GM18909 (cell line): ENCODE measurements around the gene FKBP14.
A peak's percentile ranks its signal among the peaks of the same experiment; 100 is the strongest.

Experiments
- ATAC-seq: cut with Tn5 transposase; IDR thresholded peaks from one replicate; pipeline ENCODE4 v1.9.1; 2021; ENCODE audit warnings: mild to moderate bottlenecking; ENCODE audit not compliant: unreplicated experiment, poor library complexity

The FKBP14 gene

DNA sequence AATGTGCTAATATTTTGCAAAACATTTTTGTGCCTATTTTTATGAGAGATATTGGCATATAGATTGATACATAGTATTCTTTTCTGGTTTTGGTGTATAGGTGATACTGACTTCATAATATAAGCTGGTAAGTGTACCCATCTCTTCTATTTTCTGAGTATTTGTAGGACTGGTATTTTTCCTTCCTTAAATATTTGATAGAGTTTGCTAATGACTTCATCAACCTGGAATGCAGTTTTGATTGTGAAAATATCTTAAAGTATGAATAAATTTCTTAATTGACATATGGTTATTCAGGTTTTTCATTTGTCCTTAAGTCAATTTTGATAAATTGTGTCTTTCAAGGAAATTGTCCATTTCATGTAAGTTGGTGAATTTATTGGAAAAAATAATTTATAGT lies 30.9 kb downstream of the FKBP14 start:
- ATAC-seq, result no peak

DNA sequence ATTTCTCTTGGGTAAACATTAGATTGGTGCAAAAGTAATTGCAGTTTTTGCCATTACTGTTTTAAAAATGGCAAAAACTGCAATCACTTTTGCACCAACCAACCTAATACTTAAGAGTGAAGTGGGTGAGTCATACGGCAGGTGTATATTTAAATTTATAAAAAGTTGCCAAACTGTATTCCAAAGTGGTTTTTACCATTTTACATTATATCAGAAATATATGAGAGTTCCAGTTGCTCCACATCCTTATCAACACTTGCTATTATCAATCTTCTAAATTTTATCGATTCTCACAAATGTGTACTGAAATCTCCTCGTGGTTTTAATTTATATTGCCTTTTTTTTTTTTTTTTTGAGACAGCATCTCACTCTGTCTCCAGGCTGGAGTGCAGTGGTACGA lies 33.4 kb downstream of the FKBP14 start:
- no peak for ATAC-seq

DNA sequence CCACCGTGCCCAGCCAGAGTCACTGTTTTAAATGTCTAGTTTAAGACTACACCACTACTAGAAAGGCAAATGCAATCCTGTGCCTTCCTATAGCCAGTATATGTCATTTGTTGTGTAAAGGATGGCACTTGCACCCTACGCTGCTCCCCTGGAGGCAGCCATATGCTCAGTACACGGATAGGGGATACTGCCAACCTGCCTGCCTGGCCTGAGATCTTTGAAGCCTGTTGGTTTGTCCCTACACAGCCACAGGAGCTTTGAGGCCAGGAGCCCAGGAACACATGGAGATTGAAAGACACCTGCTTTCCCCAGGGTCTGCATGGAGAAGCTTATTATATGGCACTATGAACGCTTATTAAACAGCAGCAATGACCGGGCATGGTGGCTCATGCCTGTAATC lies 34.6 kb downstream of the FKBP14 start:
- ATAC-seq, result no peak

DNA sequence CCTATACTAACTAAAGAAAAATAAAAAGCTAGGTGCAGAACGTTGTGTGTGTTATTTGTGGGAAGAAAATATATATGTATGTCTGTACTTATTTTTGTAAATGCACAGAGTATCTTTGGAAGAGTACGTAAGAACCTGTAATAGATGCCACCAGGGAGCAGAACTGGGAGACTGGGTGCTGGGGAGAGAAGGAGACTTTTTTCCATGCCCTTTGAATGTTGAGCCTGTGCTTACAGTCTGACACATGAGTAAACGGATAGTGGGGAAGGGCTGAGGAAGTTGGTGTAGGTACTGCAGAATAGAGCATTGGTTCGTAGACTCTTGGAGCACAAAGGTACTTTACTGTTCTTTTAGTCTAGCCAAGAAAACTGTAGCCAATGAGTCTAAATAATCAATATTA lies 35.6 kb downstream of the FKBP14 start:
- no peak for ATAC-seq

DNA sequence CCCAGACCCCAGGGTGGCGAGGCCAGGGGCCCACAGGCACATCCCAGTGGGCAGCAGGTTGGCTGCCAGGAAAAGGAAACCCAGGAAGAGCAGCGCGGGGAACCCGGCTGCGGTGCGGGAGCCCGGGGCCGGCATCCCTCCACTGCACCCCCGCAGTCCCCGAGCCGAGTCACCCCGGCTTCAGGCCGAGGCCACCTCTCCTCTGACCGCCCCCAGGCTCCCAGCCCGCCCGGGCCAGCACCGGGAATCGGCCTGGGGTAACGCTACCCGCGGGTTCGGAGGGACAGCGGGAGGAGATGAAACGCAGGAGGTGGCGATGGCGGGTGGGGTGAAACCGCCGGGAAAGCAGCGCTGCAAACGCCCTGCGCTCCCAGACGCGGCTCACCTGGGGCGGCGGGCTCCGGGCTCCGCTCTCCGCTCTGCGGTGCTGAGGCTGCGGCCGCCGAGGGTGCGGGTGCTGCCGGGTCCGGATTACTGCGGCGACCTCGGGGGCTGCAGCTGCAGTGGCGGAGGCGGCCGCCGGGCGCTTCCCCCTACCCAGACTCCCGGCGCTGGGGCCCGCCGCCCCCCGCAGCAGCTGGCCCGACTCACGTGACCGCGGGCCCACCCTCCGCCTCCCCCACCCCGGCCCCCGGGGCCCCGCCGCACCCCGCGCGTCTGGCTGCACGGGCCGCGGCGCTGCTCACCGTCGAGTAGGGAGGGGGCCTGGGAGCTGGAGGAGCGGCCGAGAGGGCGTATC lies 37.1 kb downstream of the FKBP14 start, which contains the start of gene SCRN1:
Gene SCRN1 (minus strand): TSS at position 545 of the 739 bp plus-strand sequence. CDS start 20,734 bp downstream, outside the sequence.
- peak; percentile 39 for ATAC-seq

DNA sequence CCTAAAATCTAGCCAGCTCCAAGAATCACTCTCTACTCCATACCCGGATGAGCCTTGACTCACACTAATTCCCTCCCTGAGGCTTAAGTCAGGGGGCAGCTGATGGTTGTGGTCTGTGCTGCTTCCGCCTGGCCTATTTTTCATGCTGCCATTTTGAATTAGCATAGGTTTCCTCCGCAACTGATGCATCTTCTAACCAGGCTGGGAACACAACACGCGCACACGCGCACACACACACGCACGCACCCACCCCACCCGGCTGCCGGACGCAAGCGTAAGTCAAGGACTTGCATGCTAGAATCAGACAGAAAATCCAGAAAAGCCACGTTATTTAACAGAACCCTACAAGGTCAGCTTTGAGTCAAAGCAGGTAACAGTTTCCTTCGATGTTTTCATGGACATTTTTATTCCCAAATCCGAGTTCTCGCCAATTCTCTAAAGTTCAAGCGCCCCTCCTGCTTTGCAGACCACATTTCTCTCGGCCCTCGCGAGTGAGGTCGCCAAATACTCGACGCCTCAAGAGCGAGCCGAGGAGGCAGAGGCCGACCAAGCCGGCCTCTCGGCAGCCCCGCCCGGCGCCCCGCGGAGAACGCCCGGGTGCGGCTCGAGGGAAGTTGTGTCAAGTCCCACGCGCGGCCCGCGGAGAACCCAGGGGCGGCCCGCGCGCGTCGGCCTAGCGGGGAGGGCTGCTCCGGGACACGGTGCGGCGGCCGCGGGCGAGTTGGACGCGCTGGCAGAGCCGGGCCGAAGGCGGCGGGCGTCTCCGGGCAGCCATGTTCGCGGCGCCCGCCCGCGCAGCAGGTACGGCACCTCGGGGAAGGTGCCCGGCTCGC lies 37.9 kb downstream of the FKBP14 start:
- ATAC-seq, result peak; percentile 42

DNA sequence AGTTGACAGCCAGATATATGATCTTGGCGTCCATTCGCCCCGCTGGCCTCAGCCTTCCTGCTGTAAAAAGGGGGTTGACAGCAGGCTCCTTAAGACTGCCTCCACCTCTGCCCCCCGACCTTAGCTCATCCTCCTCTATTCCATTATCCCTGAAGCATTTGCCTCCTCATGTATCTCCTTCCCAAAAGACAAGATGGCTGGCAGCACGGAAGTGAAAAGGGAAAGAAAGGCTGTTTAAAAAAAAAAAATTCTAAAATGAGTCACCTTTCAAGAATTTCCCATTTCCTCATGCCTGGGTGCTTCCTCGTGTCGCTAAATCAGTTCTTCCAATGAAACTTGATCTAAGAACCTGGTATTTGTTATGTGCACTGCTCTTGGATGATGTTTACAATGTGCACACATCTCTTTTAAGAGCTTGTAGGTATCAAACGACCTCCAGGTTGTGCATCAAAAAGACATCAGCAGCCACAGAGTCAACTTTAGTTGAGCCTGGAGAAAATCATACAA lies 38.6 kb downstream of the FKBP14 start:
- ATAC-seq, result no peak

DNA sequence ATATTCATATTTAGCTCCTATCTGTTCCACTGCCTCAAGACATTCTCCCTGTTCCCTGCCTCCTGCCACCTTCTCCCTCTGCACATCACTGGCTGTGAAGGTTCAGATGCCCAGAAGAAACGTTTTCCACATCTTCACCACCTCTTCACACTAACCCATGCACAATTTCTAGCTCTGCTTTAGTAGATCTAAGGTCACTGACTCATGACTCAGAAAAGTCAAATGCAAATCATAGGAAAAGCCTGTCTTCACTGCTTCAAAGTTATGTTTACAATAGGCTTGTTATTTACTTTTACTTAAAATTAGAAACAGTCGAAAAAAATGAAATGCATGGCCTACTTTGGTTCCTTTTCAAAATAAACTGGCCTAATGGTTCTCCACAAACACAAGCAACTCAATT lies 39.4 kb downstream of the FKBP14 start:
- ATAC-seq, result no peak

DNA sequence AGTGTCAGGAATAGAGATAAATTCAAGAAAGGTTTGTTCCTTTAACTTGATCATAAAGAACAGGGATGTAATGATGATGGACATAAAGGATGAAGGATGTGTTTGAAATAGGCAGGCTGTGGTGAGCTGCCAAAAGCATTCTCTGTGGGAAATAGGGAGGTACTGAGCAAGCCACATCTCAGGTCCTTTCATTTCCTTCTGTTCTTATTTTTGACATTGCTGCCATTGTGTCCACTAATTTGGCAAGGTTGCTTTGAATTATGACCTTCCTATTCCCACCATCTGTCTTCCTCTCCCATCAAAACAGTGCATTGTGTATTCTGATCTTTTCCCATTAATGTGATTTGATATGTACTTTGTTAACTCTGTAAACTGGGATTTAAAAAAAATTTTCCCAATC lies 46.4 kb downstream of the FKBP14 start:
- no peak for ATAC-seq

DNA sequence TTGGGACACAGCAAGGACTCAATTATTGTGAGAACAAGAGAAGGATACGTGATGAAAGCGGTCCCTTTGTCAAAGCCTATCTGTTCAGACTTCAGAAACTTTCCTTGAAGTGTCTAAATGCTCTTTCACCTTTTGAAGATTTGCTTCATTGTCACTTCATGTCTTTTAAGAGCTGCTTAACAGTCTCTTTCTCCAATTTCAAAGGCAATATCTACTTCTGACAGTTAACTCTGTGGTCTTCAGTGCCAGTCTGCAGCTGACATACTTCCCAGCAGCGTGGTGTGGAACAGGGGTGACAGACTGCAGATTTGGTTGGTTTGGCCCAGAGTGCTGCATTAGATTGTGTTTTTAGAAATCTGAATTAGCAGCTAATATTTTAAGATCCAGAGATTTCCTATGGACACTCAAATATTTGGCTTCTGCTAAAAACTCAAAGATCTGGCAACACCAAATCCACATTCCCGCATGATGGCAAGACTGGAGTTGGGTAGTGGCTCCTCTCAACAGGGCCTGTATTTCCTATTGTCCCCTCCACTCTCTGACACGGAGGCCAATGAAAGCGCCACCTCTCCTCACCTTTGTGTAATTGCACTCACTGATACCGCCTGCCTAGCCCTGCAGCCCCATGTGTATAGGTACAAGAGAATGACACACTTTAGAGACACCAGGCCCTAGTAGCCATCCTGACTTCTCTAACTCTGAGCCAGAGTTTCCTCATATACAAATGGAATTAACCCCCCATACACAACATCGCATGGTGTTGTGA lies 48.4 kb downstream of the FKBP14 start:
- ATAC-seq, result no peak

DNA sequence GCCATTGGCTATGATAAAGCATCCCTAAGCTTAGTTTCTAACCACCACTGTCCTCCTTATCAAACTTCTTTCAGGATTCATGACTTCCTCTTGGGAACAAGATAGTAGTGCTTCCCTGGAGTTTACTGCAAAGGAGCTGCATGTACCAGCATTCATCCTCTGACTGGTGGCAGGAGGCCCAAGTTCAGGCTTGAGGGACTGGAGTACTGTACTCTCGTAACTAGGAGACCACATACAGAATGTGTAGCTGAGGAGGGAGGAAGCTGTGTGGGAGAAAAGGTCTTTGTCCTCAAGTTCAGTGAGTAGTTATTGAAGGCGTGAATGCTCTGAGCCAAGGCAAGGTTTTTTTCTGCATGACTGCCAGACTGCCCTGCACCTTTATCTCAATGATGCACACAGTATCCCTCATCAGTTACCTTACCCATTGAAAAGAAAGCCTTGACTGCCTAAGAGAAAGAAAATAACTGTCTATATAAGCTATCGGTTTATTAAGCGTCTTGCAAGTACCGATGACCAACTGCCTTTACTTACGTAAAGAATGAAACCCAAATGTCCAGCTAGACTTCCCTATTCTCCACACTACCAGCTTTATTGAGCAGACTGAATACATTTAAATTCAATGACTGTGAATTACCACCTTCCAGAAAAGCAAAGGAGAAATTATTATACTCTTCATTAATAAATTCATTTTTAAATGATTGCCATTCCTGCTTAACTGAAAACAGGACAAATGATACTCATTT lies 49.7 kb downstream of the FKBP14 start:
- ATAC-seq, result no peak

DNA sequence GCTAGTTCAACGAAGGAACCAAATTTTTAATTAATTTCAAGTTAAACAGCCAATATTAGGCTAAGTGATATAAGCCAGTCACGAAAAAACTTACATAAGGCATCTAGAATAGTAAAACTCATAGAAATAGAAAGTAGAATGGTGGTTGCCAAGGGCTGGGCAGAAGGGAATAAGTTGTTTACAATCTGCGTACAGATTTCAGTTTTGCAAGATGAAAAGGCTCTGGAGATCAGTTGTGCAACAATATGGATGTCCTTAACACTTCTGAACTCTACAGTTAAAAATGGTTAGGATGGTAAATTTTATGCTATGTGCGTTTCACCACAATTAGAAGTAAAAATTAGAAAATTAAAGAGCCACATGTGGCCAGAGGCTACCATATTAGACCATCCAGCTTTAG lies 50.2 kb downstream of the FKBP14 start:
- ATAC-seq, result no peak

DNA sequence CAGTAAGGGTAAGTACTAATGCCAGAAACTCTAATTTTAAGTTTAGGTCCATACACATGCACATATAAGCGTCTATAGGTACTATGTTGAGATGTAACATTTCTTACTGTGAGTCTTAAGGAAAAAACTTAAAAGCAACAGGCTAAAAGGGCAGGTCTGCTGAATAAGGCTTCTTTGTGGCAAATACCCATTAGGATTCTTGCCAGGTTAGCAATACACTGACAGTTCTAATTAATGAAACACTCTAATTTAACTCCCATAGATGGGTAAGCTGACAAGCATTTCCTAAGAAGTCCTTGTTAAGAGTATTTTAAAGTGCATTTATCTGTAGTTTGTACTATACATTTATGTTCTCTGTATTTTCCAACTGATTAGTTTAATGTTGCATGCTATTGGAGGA lies 50.9 kb downstream of the FKBP14 start:
- ATAC-seq, result no peak

DNA sequence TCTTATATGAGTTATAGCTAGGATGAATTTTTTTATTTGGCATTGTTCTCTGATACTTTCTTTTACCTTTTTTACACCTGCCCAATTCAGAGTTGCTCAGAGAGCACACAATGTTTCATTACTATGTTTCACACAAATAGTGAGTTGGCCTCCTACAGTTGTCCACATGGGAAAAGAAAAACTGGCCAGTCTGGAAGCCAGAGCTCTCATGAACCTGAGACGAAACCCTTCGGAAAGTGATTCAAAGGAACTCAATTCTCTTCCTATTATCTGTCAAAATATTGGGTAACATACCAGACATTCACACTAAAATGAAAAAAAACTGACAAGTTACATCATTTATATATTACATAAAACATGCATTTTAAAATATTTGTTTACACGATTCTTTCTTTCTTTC lies 52.2 kb downstream of the FKBP14 start:
- ATAC-seq, result no peak

DNA sequence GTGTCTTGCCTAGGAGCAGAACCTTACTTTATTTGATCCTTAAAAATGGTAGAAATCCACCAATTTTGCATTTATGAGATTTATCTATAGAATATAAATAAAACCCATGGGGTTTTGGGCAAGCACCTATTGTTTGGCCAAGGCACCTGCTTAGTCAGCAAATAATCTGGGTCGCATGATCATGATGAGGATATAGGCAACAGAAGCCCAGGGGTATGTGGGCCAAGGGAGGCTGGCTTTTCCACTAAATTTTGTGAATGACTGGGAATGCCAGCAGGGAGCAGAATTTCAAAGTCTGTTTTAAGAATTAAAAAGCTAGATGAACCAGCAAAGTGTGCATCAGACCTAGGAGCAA lies 54.2 kb downstream of the FKBP14 start:
- no peak for ATAC-seq

DNA sequence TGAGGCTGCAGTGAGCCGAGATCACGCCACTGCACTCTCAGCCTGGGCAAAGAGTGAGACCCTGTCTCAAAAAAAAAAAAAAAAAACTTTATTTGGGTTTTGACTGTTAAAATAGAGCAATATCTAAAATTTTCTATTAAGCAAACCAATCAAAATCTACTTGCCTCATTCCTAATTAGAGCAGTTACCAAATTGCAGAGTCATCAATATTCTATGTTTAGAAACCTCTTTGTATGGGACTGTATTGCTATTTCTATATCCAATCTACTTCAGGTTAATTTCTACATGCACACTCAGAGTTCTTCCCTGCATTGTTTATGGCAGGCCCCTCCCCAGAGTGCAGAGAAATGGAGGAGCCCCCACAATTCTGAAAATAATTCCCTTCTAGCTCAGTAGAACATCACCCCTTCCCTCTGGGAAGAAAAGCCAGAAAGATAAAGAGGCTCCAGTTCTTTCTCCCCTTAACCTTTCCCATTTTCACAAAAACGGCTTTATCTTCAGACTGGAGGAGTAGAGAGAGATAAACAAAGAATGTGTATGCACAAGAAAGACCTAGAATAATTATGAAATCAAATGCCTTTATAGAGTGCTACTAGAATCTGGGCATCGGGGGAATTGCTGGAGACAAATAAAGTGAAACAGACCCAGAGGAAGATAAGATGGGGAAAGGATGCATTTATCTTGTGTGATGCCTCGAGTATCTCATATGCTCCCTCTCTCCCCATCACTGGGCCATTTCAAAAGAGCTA lies 54.8 kb downstream of the FKBP14 start:
- no peak for ATAC-seq

DNA sequence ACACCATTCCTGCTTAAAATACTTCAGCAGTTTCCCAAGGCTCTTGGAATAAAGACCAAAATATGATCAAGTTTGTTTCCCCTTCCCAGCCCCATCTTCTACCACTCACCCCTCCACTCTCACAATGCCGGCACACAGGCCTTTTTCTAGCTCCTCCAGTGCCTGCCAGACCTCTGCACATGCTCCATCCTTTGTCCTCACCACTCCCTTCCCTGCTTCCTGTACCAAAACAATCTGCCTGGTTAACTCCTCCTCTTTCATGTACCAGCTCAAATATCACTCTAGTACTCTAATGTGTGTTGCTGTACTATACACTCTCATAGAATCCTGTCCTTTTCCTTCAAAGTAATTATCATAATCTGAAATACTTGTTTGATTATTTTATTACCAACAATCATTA lies 56.3 kb downstream of the FKBP14 start:
- ATAC-seq, result no peak

DNA sequence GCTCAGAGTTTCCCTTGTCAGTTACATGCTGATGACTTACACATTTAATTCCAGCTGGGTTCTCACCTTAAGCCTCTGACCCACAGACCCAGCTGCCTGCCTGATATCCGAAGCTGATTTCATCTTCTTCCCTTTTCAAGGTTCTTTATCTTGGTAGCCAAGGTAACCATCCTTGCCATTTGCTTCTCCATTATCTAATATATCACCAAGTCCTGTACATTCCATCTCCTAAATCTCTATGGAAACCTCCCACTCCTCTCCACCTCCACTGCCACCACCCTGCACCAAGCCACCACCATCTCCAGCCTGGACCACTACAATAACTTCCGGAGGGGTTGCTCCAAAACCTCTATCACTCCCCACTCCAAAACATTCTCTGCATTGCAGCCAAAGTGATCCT lies 56.8 kb downstream of the FKBP14 start:
- ATAC-seq, result no peak

DNA sequence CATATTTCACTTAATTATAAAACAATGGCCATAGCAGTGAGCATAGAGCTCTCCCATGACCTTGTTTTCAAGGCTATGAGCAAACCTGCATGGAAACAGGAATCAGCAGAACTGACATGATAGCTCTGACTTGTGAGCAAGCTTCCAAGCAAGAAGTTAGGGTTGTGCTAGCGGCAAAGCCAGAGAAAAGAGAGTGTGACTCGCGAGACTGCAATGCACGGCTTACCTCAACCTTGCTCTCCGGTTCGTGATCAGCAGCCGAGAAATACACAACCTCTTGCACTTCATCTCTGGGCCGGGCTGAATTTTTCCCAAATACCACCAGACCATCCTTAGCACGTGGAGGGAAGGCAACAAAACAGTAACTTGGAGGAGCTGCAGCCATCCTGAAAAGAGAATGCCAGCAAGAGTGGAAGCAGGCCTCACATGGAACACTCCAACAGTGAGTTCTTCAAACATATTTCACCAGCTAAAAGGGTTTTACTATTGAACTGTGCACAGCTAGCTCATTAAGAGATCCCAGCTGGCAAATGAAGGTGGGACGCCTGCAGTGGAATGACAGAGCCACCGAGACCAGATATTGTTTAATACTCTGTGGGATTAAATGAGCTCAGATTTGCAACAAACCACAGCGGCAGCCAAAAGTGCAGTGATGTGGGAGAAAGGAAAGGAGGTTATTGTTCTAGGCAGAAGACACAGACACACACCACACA lies 57.7 kb downstream of the FKBP14 start:
- no peak for ATAC-seq
